ENCODE results near the gene DDX10.

- no peak for TF ChIP-seq POLR2A (IDR thresholded peaks at IDR 0.05; ENCODE audit: low read length)
- no peak for TF ChIP-seq GATA1 (IDR thresholded peaks at IDR 0.05; ENCODE audit: low read depth, low read length)
Measured at GRCh38 chr11:108836541-108836940, 171.7 kb downstream of the DDX10 start.

All from erythroblast (primary cell).